ENCODE data around the gene SLC37A3. TPM values are rescaled to one million over a fixed set of nuclear protein-coding genes. Genes with fewer than 3 reads are reported as not detected.

The SLC37A3 gene
- total RNA-seq, 1 donor from 2014 or later, result 98.3 TPM

GRCh38 chr7:140391634-140392033, 6.7 kb downstream of the SLC37A3 start:
- DNase-seq (ENCODE audit: low spot score), result no peak
- H3K4me3 Mint-ChIP-seq (ENCODE audit: low read depth), result no peak overlapping the region
- peaks cover 15% of the 10 kb centered on the region for H3K36me3 Mint-ChIP-seq (ENCODE audit: low read depth)
- H3K4me1 Mint-ChIP-seq (ENCODE audit: low read depth), result peaks cover 12% of the 10 kb centered on the region
- intact Hi-C loops (cut with micrococcal nuclease), result loop anchor here (2.0 to 10.0 kb wide), 2 partner anchors 59 to 1163 kb away; partner anchors contain the start of gene AGK
- H3K27me3 Mint-ChIP-seq (ENCODE audit: low read depth), result no peaks in the 10 kb centered on the region
- H3K9me3 Mint-ChIP-seq, result no peaks in the 10 kb centered on the region
- no peak overlapping the region for H3K27ac Mint-ChIP-seq

GRCh38 chr7:140390466-140391190, 7.7 kb downstream of the SLC37A3 start:
- Mint-ChIP-seq H3K27ac (no peak overlapping the region), H3K9me3 (no peaks in the 10 kb centered on the region), H3K4me3 (ENCODE audit: low read depth) (no peak overlapping the region), H3K36me3 (ENCODE audit: low read depth) (peaks cover 10% of the 10 kb centered on the region), H3K4me1 (ENCODE audit: low read depth) (peaks cover 5% of the 10 kb centered on the region), H3K27me3 (ENCODE audit: low read depth) (no peaks in the 10 kb centered on the region)
- intact Hi-C loops (cut with micrococcal nuclease), result loop anchor here (1.0 to 10.0 kb wide), 3 partner anchors 14 to 1164 kb away; partner anchors contain the start of gene AGK
- no peak for DNase-seq (ENCODE audit: low spot score)

- no peaks in the 10 kb centered on the region for H3K9me3 Mint-ChIP-seq
- H3K36me3 Mint-ChIP-seq (ENCODE audit: low read depth), result peaks cover 15% of the 10 kb centered on the region
- peaks cover 10% of the 10 kb centered on the region for H3K4me1 Mint-ChIP-seq (ENCODE audit: low read depth)
- no peak overlapping the region for H3K27ac Mint-ChIP-seq
- no peaks in the 10 kb centered on the region for H3K27me3 Mint-ChIP-seq (ENCODE audit: low read depth)
- intact Hi-C loops (cut with micrococcal nuclease), result loop anchor here (1.0 to 10.0 kb wide), 3 partner anchors 14 to 1165 kb away; partner anchors contain the start of gene AGK
- DNase-seq (ENCODE audit: low spot score), result no peak
- no peak overlapping the region for H3K4me3 Mint-ChIP-seq (ENCODE audit: low read depth)
Measured at GRCh38 chr7:140390034-140390433, 8.3 kb downstream of the SLC37A3 start.

DNA sequence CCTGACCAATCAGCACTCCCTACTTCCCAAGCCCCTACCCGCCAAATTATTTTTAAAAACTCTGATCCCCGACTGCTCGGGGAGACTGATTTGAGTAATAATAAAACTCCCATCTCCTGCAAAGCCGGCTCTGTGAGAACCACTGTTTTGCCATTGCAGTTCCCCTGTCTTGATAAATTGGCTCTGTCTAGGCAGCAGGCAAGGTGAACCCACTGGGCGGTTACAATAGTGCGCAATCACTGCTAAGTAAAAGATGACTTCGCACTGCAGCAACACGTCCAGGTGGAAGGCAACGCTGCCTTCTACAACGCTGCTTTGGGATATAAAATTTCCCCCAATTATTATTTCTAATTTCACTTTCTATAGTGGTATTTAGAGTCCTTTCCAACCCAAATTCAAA, 8.9 kb downstream of the SLC37A3 start:
- Mint-ChIP-seq H3K36me3 (ENCODE audit: low read depth) (peaks cover 18% of the 10 kb centered on the region), H3K27ac (no peak overlapping the region), H3K27me3 (ENCODE audit: low read depth) (no peaks in the 10 kb centered on the region), H3K4me1 (ENCODE audit: low read depth) (peaks cover 16% of the 10 kb centered on the region), H3K9me3 (no peaks in the 10 kb centered on the region), H3K4me3 (ENCODE audit: low read depth) (peak overlapping the region; percentile 20)
- no peak for DNase-seq (ENCODE audit: low spot score)
- intact Hi-C loops (cut with micrococcal nuclease), result loop anchor here (2.0 kb wide), 1 partner anchor 13 kb away; no protein-coding TSS in a partner anchor

GRCh38 chr7:140384894-140385545, 13.3 kb downstream of the SLC37A3 start:
- H3K27me3 Mint-ChIP-seq (ENCODE audit: low read depth), result no peaks in the 10 kb centered on the region
- H3K4me1 Mint-ChIP-seq (ENCODE audit: low read depth), result peaks cover 38% of the 10 kb centered on the region
- H3K27ac Mint-ChIP-seq, result peak overlapping the region; percentile 69
- H3K36me3 Mint-ChIP-seq (ENCODE audit: low read depth), result peaks cover 50% of the 10 kb centered on the region
- intact Hi-C loops (cut with micrococcal nuclease), result no loop called here
- H3K9me3 Mint-ChIP-seq, result no peaks in the 10 kb centered on the region
- DNase-seq (ENCODE audit: low spot score), result no peak
- H3K4me3 Mint-ChIP-seq (ENCODE audit: low read depth), result no peak overlapping the region

DNA sequence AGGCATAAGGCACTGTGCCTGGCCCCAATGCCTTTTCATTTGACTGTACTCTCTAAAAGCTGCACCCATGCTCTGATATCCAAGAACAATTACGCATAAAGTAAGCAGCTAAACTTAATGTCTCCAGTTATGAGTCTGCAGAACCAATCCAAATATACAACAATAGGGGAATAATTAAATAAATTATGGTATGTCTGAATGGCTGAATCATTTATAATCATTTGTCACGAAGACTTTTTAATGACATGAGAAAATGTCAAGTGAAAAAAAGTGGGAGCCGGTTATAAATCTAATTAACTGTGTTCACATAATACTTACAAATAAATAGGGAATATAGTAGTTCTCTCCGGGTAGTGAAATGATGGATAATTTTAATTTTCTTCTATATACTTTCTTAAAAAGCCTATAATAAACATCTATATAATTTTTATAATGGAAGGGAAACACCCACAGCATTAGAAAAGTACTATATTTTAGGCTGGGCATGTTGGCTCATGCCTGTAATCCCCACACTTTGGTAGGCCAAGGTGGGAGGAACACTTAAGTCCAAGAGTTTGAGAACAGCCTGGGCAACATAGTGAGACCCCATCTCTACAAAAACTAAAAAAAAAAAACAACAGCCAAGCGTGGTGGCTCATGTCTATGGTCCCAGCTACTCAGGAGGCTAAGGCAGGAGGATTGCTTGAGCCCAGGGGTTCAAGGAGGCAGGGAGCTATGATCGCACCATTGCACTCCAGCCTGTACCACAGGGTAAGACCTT, 14.2 kb downstream of the SLC37A3 start:
- Mint-ChIP-seq H3K27me3 (ENCODE audit: low read depth) (no peaks in the 10 kb centered on the region), H3K4me3 (ENCODE audit: low read depth) (no peak overlapping the region), H3K9me3 (no peaks in the 10 kb centered on the region), H3K36me3 (ENCODE audit: low read depth) (peaks cover 59% of the 10 kb centered on the region), H3K4me1 (ENCODE audit: low read depth) (peaks cover 42% of the 10 kb centered on the region), H3K27ac (peak overlapping the region; percentile 62)
- no peak for DNase-seq (ENCODE audit: low spot score)
- intact Hi-C loops (cut with micrococcal nuclease), result no loop called here

- no peaks in the 10 kb centered on the region for H3K27me3 Mint-ChIP-seq (ENCODE audit: low read depth)
- peaks cover 51% of the 10 kb centered on the region for H3K4me1 Mint-ChIP-seq (ENCODE audit: low read depth)
- peaks cover 70% of the 10 kb centered on the region for H3K36me3 Mint-ChIP-seq (ENCODE audit: low read depth)
- intact Hi-C loops (cut with micrococcal nuclease), result loop anchor here (1.0 to 5.0 kb wide), 9 partner anchors 14 to 201 kb away; no protein-coding TSS in a partner anchor
- no peaks in the 10 kb centered on the region for H3K9me3 Mint-ChIP-seq
- H3K4me3 Mint-ChIP-seq (ENCODE audit: low read depth), result peak overlapping the region; percentile 65
- peak; percentile 26 for DNase-seq (ENCODE audit: low spot score)
- H3K27ac Mint-ChIP-seq, result peak overlapping the region; percentile 97
Measured at GRCh38 chr7:140375892-140376730, 22.2 kb downstream of the SLC37A3 start.

GRCh38 chr7:140375323-140375722, 23.0 kb downstream of the SLC37A3 start:
- Mint-ChIP-seq H3K4me3 (ENCODE audit: low read depth) (peak overlapping the region; percentile 65), H3K27me3 (ENCODE audit: low read depth) (no peaks in the 10 kb centered on the region), H3K27ac (peak overlapping the region; percentile 97), H3K36me3 (ENCODE audit: low read depth) (peaks cover 76% of the 10 kb centered on the region), H3K9me3 (no peaks in the 10 kb centered on the region), H3K4me1 (ENCODE audit: low read depth) (peaks cover 56% of the 10 kb centered on the region)
- no peak for DNase-seq (ENCODE audit: low spot score)
- intact Hi-C loops (cut with micrococcal nuclease), result loop anchor here (5.0 kb wide), 3 partner anchors 77 to 163 kb away; no protein-coding TSS in a partner anchor

DNA sequence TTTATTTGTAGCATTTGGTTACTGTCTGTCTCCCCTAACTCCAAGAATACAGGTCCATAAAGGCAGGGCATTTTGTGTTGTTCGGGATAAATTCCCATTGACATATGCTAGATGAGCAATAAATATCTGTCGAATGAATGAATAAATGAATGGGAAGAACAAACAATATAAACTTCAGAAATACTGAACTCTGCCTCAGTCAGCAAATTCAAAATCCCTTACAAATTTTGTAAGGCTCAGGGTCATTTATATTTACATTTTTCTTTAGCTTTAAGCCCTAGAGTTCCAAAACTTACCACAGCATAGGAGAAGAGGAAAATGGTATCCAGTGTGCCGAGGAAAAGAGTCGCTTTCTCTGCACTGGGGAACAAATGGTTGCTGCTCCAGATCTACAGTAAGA, 29.0 kb downstream of the SLC37A3 start:
- DNase-seq (ENCODE audit: low spot score), result no peak
- H3K27ac Mint-ChIP-seq, result peak overlapping the region; percentile 11
- H3K9me3 Mint-ChIP-seq, result no peaks in the 10 kb centered on the region
- H3K4me1 Mint-ChIP-seq (ENCODE audit: low read depth), result peaks cover 42% of the 10 kb centered on the region
- peaks cover 82% of the 10 kb centered on the region for H3K36me3 Mint-ChIP-seq (ENCODE audit: low read depth)
- no peaks in the 10 kb centered on the region for H3K27me3 Mint-ChIP-seq (ENCODE audit: low read depth)
- intact Hi-C loops (cut with micrococcal nuclease), result no loop called here
- H3K4me3 Mint-ChIP-seq (ENCODE audit: low read depth), result no peak overlapping the region

GRCh38 chr7:140367528-140367927, 30.8 kb downstream of the SLC37A3 start:
- H3K27ac Mint-ChIP-seq, result no peak overlapping the region
- peaks cover 76% of the 10 kb centered on the region for H3K36me3 Mint-ChIP-seq (ENCODE audit: low read depth)

DNA sequence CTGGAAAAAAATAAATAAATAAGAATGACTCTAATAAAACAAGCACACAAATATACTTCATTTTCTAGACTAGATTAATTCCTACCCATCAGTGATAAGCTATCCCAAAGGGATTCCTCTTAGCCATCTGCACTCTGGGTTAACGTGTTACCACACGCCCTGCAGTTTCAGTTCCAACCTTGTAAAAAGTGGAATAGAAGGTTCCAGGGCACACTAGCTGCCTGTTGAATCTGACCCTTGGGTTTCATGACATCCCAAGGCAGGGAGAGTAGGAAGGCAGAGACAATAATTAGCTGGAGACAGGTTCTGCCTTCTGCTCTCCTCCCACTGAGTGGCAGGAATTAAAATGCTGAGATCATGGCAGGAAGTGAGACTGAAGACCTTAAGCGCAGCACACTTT, 33.5 kb downstream of the SLC37A3 start:
- H3K27me3 Mint-ChIP-seq (ENCODE audit: low read depth), result no peaks in the 10 kb centered on the region
- DNase-seq (ENCODE audit: low spot score), result no peak
- intact Hi-C loops (cut with micrococcal nuclease), result no loop called here
- peaks cover 63% of the 10 kb centered on the region for H3K36me3 Mint-ChIP-seq (ENCODE audit: low read depth)
- H3K4me3 Mint-ChIP-seq (ENCODE audit: low read depth), result no peak overlapping the region
- peak overlapping the region; percentile 75 for H3K27ac Mint-ChIP-seq
- H3K4me1 Mint-ChIP-seq (ENCODE audit: low read depth), result peaks cover 22% of the 10 kb centered on the region
- H3K9me3 Mint-ChIP-seq, result no peaks in the 10 kb centered on the region

More at GRCh38 chr7:140367528-140367927, 30.8 kb downstream of the SLC37A3 start:
- Mint-ChIP-seq H3K4me3 (ENCODE audit: low read depth) (no peak overlapping the region), H3K9me3 (no peaks in the 10 kb centered on the region), H3K4me1 (ENCODE audit: low read depth) (peaks cover 32% of the 10 kb centered on the region), H3K27me3 (ENCODE audit: low read depth) (no peaks in the 10 kb centered on the region)
- intact Hi-C loops (cut with micrococcal nuclease), result no loop called here
- no peak for DNase-seq (ENCODE audit: low spot score)

DNA sequence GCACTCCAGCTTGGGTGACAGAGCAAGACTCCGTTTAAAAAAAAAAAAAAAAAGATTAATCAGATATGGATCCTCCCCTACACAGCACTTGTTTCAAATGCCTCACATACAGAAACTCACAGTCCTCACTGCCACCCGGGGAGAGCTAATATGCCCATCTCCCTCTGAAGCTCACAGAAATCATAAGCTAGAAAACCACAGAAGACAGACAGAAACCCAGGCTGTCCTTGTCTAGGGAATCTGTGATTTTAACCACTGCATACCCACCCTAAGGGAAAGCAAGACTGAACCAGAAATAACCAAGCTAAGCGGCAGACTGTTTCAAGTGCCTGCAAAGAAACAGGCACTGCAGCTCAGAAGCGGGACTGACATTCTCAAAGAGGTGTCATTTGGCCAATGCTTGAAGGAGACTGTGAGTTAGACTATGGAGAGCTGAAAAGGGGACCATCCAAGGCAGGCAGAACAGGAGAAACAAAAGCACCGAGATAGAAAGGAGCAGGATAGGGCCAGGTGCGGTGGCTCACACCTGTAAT, 37.6 kb downstream of the SLC37A3 start:
- Mint-ChIP-seq H3K4me3 (ENCODE audit: low read depth) (peak overlapping the region; percentile 54), H3K27ac (peak overlapping the region; percentile 97), H3K27me3 (ENCODE audit: low read depth) (no peaks in the 10 kb centered on the region), H3K9me3 (no peaks in the 10 kb centered on the region), H3K36me3 (ENCODE audit: low read depth) (peaks cover 64% of the 10 kb centered on the region), H3K4me1 (ENCODE audit: low read depth) (peaks cover 34% of the 10 kb centered on the region)
- intact Hi-C loops (cut with micrococcal nuclease), result no loop called here
- peak; percentile 16 for DNase-seq (ENCODE audit: low spot score)

Data from activated T-helper 2 cell treated with anti-CD3 and anti-CD28 coated beads, Interferon-gamma antibody, Interleukin-2, Interleukin-4, amounts not matched to agents 10 μg/mL and 5 μg/mL and 100 μg/mL, durations not matched to agents 14 hours and 24 hours and 36 hours (primary cell).